AG10803 (cell line): ENCODE results near the gene ZNF860.

Experiments
- DNase-seq: peaks from one replicate; pipeline ENCODE4 v3.0.0; 2010; ENCODE audit warnings: low read depth
- H3K4me3 ChIP-seq: 2 replicates; pipeline ENCODE4 v1.5.1; 2011; ENCODE audit warnings: mild to moderate bottlenecking, low read length, control low read depth
- TF ChIP-seq, protein P1 (sequence below): conservative IDR thresholded peaks from 2 replicates; pipeline ENCODE4 v1.5.1; 2011; ENCODE audit warnings: mild to moderate bottlenecking, low read length, control low read depth, inconsistent platforms

ZNF860 gene

DNA sequence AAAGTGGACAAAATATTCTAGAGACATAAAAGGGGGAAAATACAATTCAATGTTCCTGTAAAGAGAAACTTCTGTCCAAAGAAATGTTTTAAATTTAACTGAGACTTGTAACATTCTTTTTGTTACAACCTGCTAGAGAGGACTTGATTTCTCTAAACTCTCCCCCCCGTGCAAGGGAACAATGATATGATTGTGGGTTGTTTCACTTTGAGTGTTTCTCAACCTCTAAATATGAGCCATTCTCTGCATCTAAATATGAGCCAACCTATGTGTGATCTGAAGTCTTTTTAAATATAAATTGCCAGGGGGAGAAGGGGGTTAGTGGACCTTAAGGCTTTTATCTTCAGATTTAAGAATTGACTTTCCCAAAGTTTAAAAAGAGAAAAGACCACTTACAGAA, 14.6 kb downstream of the ZNF860 start:
- TF ChIP-seq, protein P1, sequence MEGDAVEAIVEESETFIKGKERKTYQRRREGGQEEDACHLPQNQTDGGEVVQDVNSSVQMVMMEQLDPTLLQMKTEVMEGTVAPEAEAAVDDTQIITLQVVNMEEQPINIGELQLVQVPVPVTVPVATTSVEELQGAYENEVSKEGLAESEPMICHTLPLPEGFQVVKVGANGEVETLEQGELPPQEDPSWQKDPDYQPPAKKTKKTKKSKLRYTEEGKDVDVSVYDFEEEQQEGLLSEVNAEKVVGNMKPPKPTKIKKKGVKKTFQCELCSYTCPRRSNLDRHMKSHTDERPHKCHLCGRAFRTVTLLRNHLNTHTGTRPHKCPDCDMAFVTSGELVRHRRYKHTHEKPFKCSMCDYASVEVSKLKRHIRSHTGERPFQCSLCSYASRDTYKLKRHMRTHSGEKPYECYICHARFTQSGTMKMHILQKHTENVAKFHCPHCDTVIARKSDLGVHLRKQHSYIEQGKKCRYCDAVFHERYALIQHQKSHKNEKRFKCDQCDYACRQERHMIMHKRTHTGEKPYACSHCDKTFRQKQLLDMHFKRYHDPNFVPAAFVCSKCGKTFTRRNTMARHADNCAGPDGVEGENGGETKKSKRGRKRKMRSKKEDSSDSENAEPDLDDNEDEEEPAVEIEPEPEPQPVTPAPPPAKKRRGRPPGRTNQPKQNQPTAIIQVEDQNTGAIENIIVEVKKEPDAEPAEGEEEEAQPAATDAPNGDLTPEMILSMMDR = no peak
- DNase-seq = no peak
- H3K4me3 ChIP-seq = no peak overlapping the region

DNA sequence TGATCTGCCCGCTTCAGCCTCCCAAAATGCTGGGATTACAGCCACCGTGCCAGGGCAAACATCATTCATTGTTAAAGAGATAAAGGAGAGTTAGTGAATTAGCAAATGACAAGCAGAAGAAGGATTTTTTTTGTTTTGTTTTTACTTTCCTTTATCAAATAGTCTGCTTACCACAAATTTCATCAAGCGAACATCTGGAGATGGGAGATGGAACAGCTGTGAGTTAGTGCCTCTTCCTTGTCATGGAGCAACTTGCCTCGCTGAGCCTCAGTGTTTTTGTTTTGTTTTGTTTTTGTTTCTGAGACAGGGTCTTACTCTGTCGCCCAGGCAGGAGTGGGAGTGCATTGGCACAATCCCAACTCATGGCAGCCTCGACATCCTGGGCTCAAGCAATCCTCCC, 15.9 kb downstream of the ZNF860 start:
- TF ChIP-seq, protein P1 = no peak
- DNase-seq = no peak
- no peak overlapping the region for H3K4me3 ChIP-seq

DNA sequence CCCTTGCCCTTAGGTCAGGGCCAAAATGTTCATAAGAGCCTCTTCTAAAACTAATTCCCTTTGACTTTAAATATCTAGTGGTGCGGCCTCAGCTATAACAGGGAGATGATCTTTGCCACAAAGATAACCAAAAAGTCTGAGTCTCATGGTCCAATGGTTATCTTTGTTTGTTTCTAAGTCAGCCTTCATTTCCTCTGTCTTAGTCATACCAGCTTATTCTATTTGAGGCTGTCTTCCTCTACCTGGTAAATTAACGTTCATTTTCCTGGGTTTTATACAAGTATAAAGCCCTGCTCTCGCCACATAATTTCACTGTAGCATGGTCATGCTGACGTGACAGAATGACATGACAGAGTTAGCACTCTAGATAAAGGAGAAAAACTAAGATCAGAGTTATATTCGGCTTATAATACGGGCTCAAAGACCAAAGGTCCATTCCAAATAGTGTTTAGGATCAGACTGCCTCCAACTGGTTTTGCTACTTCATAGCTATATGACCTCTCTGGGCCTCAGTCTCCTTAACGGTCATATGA, 18.4 kb downstream of the ZNF860 start:
- TF ChIP-seq, protein P1 = no peak

DNA sequence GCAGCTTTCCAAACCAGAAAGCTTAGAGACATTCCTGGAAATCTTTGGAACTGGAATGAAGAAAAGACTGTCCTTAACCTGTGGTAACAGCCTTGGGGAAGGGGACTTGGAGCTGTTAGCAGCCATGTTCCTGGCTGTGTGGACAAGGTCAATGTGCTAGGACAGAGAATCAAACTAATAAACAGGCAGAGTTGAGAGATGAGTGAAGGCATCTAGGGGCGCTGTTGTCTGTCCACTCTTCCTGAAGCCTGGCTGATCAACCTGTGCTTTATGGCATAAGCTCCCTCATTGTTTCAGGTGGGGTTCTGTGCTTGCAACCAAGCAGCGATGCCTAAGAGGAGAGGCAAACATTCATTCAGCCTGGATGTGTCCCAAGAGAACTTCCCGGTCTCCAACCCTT, 19.3 kb downstream of the ZNF860 start:
- DNase-seq = no peak
- TF ChIP-seq, protein P1 = no peak

More for the DNA sequence above, 18.4 kb downstream of the ZNF860 start:
- no peak overlapping the region for H3K4me3 ChIP-seq
- no peak for DNase-seq

DNA sequence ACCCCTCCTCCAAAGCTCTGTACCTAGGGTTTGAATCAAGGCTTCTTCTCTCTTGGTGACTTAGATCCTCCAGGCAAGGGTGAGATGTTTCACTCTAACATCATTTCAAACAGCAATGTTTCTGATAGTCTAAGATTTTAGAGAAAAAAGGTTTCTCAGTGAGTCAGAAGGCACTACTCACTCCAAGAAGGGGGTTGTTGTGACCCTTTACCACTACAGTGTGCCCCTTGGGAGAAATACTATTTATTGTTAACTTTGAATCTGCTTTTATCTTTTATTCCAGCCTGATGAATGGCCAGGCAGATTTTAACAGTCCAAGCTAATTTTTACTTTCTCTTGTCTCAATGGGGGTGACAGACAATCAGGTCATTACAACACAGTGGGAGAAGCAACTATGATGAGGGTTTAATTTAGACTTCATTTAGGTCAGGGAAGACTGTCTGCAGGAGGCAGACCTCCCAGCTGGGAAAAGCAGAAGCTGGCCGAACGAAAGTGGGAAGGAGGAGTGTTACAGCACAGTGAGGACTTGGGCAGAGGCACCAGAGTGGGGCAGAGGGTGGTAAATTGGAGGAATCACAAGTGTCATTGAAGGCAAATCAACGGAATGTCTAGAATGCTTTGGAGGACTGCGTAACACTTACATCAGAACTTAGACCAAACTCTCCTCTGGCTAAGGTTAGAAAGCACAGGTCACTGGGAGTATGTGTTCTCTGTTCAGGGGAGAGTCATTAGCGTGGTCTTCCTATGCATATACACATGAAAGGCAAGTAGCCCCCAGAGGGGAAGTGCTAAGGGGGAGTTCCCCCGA, 21.2 kb downstream of the ZNF860 start:
- no peak overlapping the region for H3K4me3 ChIP-seq
- DNase-seq = no peak
- TF ChIP-seq, protein P1 = no peak

More for the DNA sequence above, 19.3 kb downstream of the ZNF860 start:
- H3K4me3 ChIP-seq = no peak overlapping the region

DNA sequence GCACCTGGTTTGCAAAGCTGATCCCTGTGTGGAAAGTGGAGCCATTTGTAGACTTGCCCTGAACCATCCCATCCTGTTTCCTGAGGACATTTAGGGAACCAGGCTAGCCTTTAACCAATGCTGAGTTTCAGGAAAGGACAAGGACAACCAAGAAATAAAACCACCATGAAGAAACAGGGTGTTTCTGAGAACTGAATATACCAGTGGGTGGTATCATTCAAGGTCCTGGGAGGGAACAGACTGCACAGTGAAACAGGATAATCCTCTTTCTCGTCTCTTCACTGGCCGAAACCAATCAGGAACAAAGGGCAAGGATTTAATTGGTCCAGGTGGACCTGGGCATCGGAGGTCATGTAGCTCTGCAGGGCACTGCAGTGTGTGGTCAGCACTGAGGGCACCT, 21.8 kb downstream of the ZNF860 start:
- TF ChIP-seq, protein P1 = no peak
- no peak overlapping the region for H3K4me3 ChIP-seq
- DNase-seq = no peak
